GM19467 (cell line): ENCODE measurements around the gene FMNL2.

Experiments used
- ATAC-seq: cut with Tn5 transposase; IDR thresholded peaks from one replicate; pipeline ENCODE4 v1.9.1; 2021; ENCODE audit warnings: mild to moderate bottlenecking, moderate library complexity; ENCODE audit not compliant: unreplicated experiment

The FMNL2 gene

GRCh38 chr2:152630466-152630865, 295.5 kb downstream of the FMNL2 start:
- ATAC-seq = no peak

- no peak for ATAC-seq
Observed at GRCh38 chr2:152632736-152633135, 297.8 kb downstream of the FMNL2 start.

- ATAC-seq = peak; percentile 56
Observed at GRCh38 chr2:152635635-152636298, 300.8 kb downstream of the FMNL2 start.

- ATAC-seq = no peak
Observed at GRCh38 chr2:152637251-152637650, 302.3 kb downstream of the FMNL2 start.

- no peak for ATAC-seq
Observed at GRCh38 chr2:152638056-152638455, 303.1 kb downstream of the FMNL2 start.

GRCh38 chr2:152638590-152638989, 303.6 kb downstream of the FMNL2 start:
- ATAC-seq = no peak

- no peak for ATAC-seq
Observed at GRCh38 chr2:152644189-152644873, 309.4 kb downstream of the FMNL2 start.

GRCh38 chr2:152646264-152646663, 311.3 kb downstream of the FMNL2 start:
- ATAC-seq = no peak

- no peak for ATAC-seq
Observed at GRCh38 chr2:152646775-152647174, 311.8 kb downstream of the FMNL2 start.

GRCh38 chr2:152647552-152647951, 312.6 kb downstream of the FMNL2 start:
- ATAC-seq = no peak

GRCh38 chr2:152648336-152648735, 313.4 kb downstream of the FMNL2 start:
- ATAC-seq = no peak

GRCh38 chr2:152649997-152650396, 315.0 kb downstream of the FMNL2 start:
- ATAC-seq = no peak

GRCh38 chr2:152650768-152651371, 315.9 kb downstream of the FMNL2 start:
- no peak for ATAC-seq

- ATAC-seq = no peak
Observed at GRCh38 chr2:152651834-152652233, 316.9 kb downstream of the FMNL2 start.

GRCh38 chr2:152655880-152656279, 320.9 kb downstream of the FMNL2 start:
- ATAC-seq = no peak

GRCh38 chr2:152657043-152657442, 322.1 kb downstream of the FMNL2 start:
- ATAC-seq = no peak

GRCh38 chr2:152658221-152658620, 323.2 kb downstream of the FMNL2 start:
- ATAC-seq = no peak

- ATAC-seq = no peak
Observed at GRCh38 chr2:152661076-152661475, 326.1 kb downstream of the FMNL2 start.

GRCh38 chr2:152664725-152665124, 329.8 kb downstream of the FMNL2 start:
- no peak for ATAC-seq

- ATAC-seq = no peak
Observed at GRCh38 chr2:152674334-152674733, 339.4 kb downstream of the FMNL2 start.

- ATAC-seq = no peak
Observed at GRCh38 chr2:152676461-152676860, 341.5 kb downstream of the FMNL2 start.

GRCh38 chr2:152678808-152679207, 343.8 kb downstream of the FMNL2 start:
- no peak for ATAC-seq
